Esophagus squamous epithelium (tissue), 4 donors: ENCODE results near the gene NDFIP1.

Experiments used
- CTCF ChIP-seq, 6 experiments: fragments of 450-650 bp in 4 of 6; fragments of 200-600 bp in 2 of 6; sonication (generic) in 2 of 6; IDR thresholded peaks; one replicate each; pipeline ENCODE4 v1.5.1; 2016 to 2019; ENCODE audit warnings: antibody characterized with exemption in 6 of 6, mild to moderate bottlenecking in 4 of 6, moderate library complexity in 4 of 6
- POLR2A ChIP-seq, 4 donors: fragments of 450-650 bp; IDR thresholded peaks; one replicate each; pipeline ENCODE4 v1.6.1; 2017; ENCODE audit warnings: antibody characterized with exemption in 4 of 4, mild to moderate bottlenecking in 4 of 4, moderate library complexity in 3 of 4

DNA sequence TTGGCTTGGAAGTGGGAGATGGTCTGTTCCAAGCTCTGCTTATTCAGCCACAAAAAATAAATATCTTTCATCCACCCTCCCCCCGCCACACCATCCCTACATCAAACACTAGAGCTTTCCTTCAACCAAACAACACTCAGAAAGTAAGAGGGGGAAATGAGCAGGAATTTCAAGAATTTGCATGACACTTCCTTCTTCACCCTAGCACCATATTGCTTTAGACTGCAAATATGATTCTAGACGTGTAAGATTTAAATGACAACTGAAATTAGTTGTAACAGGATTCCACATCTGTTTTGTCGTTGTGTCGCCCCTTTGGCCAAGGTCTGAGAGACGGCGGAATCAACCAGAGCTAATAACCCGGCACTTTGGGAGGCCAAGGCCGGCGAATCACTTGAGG lies 88.5 kb downstream of the NDFIP1 start:
- TF ChIP-seq CTCF (IDR thresholded peaks at IDR 0.05) = no peak
- TF ChIP-seq POLR2A (IDR thresholded peaks at IDR 0.05) = no peak
